ENCODE data around the gene C2orf78. TPM values are rescaled to one million over a fixed set of nuclear protein-coding genes. Genes with fewer than 3 reads are reported as not detected.

The C2orf78 gene
- total RNA-seq, 2 donors from 2014 or later, result not detected

DNA sequence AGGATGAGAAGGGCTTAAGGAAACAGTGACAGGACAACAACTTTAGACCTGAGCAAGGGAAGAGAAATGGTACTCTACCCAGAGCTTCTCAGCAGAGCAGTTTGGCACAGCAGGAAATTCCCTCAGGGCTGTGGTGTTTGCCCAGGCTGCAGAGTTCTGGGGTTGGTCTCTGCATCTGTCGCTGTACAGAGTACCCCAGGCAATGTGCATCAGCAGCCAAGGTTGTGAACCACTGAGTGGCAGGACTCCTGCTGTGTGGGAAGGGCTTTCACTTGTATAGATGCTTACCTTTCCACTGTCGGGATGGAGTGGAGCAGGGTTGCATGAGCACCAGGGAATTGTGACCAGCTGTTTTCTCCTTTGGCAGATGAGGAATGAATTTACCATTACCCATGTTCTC lies 66.0 kb downstream of the C2orf78 start:
- intact Hi-C loops (cut with DNase I), result no loop called here
- 92 to 100% methylated on average over 2 of the region's 2 CpGs for WGBS, 2 donors
- ATAC-seq (no peak), DNase-seq (no peak)
- Histone ChIP-seq H3K27ac (no peak overlapping the region), H3K4me1 (no peaks in the 10 kb centered on the region), H3K36me3 (replicated peaks in 1 of 2; ENCODE audit: insufficient read depth in 1 of 2, low read depth in 2 of 2) (peaks cover 12 to 54% of the 10 kb centered on the region in 2 donors), H3K4me3 (no peak overlapping the region), H3K27me3 (no peaks in the 10 kb centered on the region), H3K9me3 (no peaks in the 10 kb centered on the region)
- TF ChIP-seq, protein P1, sequence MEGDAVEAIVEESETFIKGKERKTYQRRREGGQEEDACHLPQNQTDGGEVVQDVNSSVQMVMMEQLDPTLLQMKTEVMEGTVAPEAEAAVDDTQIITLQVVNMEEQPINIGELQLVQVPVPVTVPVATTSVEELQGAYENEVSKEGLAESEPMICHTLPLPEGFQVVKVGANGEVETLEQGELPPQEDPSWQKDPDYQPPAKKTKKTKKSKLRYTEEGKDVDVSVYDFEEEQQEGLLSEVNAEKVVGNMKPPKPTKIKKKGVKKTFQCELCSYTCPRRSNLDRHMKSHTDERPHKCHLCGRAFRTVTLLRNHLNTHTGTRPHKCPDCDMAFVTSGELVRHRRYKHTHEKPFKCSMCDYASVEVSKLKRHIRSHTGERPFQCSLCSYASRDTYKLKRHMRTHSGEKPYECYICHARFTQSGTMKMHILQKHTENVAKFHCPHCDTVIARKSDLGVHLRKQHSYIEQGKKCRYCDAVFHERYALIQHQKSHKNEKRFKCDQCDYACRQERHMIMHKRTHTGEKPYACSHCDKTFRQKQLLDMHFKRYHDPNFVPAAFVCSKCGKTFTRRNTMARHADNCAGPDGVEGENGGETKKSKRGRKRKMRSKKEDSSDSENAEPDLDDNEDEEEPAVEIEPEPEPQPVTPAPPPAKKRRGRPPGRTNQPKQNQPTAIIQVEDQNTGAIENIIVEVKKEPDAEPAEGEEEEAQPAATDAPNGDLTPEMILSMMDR (IDR thresholded peaks at IDR 0.05), result no peak
- no peak for TF ChIP-seq POLR2A (IDR thresholded peaks at IDR 0.05)

GRCh38 chr2:73851274-73851673 lies 67.3 kb downstream of the C2orf78 start:
- DNase-seq (peak in 1 of 4 donors; percentile 3), ATAC-seq (no peak)
- intact Hi-C loops (cut with DNase I), result no loop called here
- peaks cover 5 to 54% of the 10 kb centered on the region in 2 donors for H3K36me3 ChIP-seq (replicated peaks in 1 of 2; ENCODE audit: insufficient read depth in 1 of 2, low read depth in 2 of 2)
- H3K27me3 ChIP-seq, result no peaks in the 10 kb centered on the region
- no peak overlapping the region for H3K27ac ChIP-seq
- no peaks in the 10 kb centered on the region for H3K9me3 ChIP-seq
- no peak overlapping the region for H3K4me3 ChIP-seq
- no peaks in the 10 kb centered on the region for H3K4me1 ChIP-seq
- 52 to 55% methylated on average over 3 of the region's 3 CpGs for WGBS, 2 donors
- no peak for TF ChIP-seq POLR2A (IDR thresholded peaks at IDR 0.05)
- TF ChIP-seq, protein P1 (IDR thresholded peaks at IDR 0.05), result peak in 3 of 7 experiments; percentile 10 to 23 (median 16)

DNA sequence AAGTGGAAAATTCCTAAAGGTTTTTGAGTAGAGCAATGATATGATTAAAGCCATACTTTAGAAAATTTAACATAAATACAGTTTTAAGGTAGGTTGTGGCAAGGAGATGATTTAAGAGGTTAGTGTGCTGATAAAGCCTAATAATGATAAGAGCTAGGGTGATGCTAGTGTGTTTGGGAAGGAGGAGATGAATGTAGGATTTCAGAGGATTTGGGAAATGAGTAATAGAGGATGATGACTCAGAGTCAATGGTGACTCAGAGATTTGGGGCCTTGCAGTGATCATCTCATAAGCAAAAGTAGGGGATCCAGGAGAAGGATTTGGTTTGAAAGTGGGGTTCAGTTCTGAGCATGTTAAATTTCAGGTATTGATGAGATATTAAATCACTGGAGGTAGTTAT lies 68.0 kb downstream of the C2orf78 start:
- Histone ChIP-seq H3K4me1 (no peaks in the 10 kb centered on the region), H3K27me3 (no peaks in the 10 kb centered on the region), H3K27ac (no peak overlapping the region), H3K36me3 (replicated peaks in 1 of 2; ENCODE audit: insufficient read depth in 1 of 2, low read depth in 2 of 2) (peaks cover 3 to 50% of the 10 kb centered on the region in 2 donors), H3K4me3 (no peak overlapping the region), H3K9me3 (no peaks in the 10 kb centered on the region)
- ATAC-seq (no peak), DNase-seq (no peak)
- intact Hi-C loops (cut with DNase I), result no loop called here
- TF ChIP-seq, protein P1 (IDR thresholded peaks at IDR 0.05), result no peak
- no peak for TF ChIP-seq POLR2A (IDR thresholded peaks at IDR 0.05)

- Histone ChIP-seq H3K4me3 (no peak overlapping the region), H3K27me3 (no peaks in the 10 kb centered on the region), H3K36me3 (replicated peaks in 1 of 2; ENCODE audit: insufficient read depth in 1 of 2, low read depth in 2 of 2) (peaks cover 0 to 39% of the 10 kb centered on the region in 2 donors), H3K9me3 (no peaks in the 10 kb centered on the region), H3K27ac (no peak overlapping the region), H3K4me1 (no peaks in the 10 kb centered on the region)
- intact Hi-C loops (cut with DNase I), result no loop called here
- ATAC-seq (no peak), DNase-seq (no peak)
- 88 to 100% methylated on average over 2 of the region's 2 CpGs for WGBS, 2 donors
- no peak for TF ChIP-seq POLR2A (IDR thresholded peaks at IDR 0.05)
- TF ChIP-seq, protein P1 (IDR thresholded peaks at IDR 0.05), result no peak
Observed at GRCh38 chr2:73855526-73855925, 71.5 kb downstream of the C2orf78 start.

- no peak for TF ChIP-seq POLR2A (IDR thresholded peaks at IDR 0.05)
- TF ChIP-seq, protein P1 (IDR thresholded peaks at IDR 0.05), result no peak
- Histone ChIP-seq H3K27me3 (no peaks in the 10 kb centered on the region), H3K4me1 (no peaks in the 10 kb centered on the region), H3K4me3 (no peak overlapping the region), H3K27ac (no peak overlapping the region), H3K36me3 (replicated peaks in 1 of 2; ENCODE audit: insufficient read depth in 1 of 2, low read depth in 2 of 2) (peaks cover 0 to 38% of the 10 kb centered on the region in 2 donors), H3K9me3 (no peaks in the 10 kb centered on the region)
- intact Hi-C loops (cut with DNase I), result no loop called here
- ATAC-seq, result no peak
- no peak for DNase-seq
Observed at GRCh38 chr2:73856214-73856613, 72.2 kb downstream of the C2orf78 start.
